ENCODE data around the gene RPTOR.
"Not testable (repeated sequence)": the region's sequence is repeated elsewhere in the genome, so short reads cannot be mapped to it uniquely, and the experiment has no call there.

Gene RPTOR

DNA sequence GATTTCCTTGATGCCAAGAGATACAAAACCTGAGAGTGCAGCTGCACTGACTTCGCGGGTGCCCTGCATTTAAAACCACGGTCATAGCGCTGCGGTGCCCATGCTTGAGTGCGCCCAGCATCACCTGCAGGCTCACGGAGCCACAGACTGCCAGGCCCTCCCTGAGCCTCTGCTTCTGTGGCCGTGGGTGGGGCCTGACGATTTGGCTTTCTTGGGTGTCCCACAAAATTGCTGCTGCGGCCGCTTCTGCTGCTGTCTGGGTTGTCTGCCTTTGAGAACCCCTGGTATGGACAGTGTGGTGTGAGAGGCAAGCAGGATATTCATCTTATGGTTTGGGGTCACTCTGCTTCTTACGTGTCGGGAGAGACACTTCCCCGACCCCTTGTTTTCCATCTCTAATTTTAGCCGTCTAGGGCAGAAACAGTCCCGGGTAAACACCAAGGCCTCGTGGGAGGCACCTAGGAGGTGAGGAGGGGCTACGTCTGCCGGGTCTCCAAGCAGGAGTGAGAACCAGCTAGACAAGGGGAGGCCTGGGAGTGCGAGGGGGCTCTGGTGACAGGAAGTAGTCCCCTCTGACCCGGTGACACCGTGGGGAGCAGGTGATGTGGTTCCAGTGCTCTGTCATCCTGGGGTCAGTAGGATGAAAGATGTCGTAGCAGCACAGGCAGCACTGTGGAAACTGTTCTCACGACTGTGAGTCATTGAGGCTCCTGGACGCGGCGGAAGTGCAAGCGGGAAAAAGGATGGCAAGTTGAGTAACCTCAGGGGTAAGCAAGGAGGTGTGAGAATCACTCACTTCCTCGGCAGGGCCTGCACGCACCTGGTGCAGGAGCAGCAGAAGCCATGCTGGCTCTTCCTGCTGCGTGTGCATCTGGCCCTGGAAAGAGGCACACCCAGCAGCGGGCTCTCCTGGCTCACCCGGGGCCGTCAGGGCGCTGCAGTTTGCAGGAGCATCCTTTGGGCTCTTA is 176.3 kb downstream of the RPTOR start:
- no peak for DNase-seq (ENCODE audit: low spot score)

DNA sequence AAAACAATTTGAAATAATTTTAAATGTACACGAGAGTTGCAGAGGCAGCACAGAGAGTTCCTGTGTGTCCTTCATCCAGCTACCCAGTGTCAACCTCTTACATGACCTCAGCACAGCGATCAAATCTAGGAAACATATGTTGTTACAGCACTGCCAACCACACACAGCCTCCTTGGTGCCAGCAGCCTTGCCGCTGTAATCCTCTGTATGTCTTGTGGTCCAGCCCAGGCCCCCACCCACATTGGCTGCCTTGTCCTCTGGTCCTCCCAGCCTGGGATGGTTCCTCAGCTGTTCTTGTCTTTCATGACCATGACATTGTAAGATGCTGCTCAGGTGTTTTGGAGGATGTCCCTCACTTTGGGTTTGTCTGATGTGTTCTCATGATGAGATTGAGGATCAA is 178.0 kb downstream of the RPTOR start:
- no peak for DNase-seq (ENCODE audit: low spot score)

DNA sequence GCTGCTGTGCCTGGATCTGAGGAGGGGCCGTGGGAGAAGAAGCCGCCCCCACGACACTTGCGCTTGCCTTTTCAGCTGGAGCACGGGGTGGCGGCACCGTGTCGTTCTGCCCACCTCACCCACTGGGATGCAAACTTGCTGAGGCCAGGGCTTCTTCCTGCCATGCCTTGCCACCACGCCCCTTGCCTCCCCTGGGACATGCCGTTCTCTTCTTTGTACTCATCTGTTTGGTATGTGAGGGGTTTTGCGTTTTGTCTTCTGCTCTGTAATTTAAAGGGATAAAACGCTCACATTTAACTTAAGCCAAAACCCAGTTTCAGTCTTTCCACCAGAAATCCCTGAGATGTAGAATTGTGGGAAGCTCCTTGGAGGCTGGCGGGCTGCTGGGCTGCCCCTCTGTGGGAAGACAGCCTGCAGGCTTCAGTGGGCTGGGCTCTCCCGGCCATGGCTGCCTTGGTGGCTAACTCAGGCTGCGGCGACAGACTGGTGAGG is 180.2 kb downstream of the RPTOR start:
- DNase-seq (ENCODE audit: low spot score): no peak

DNA sequence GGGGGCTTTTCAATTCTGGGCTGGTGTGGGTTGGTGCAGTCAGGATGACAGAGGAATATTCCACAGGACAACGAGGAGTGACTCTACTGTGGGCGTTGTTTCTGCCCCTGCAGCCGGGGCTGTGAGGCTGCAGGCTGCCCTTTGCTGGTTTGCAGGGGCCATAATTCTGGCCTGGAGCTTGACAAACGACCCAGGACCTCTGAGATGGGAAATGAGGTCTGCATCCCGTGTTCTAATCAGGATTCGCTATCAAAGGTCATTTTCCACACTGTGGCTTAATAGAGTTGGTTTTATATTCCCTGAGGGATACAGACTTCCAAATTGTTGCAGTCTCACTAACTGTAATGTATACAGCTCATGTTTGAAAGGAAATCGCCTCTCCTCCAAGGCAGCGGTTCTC is 180.9 kb downstream of the RPTOR start:
- no peak for DNase-seq (ENCODE audit: low spot score)

DNA sequence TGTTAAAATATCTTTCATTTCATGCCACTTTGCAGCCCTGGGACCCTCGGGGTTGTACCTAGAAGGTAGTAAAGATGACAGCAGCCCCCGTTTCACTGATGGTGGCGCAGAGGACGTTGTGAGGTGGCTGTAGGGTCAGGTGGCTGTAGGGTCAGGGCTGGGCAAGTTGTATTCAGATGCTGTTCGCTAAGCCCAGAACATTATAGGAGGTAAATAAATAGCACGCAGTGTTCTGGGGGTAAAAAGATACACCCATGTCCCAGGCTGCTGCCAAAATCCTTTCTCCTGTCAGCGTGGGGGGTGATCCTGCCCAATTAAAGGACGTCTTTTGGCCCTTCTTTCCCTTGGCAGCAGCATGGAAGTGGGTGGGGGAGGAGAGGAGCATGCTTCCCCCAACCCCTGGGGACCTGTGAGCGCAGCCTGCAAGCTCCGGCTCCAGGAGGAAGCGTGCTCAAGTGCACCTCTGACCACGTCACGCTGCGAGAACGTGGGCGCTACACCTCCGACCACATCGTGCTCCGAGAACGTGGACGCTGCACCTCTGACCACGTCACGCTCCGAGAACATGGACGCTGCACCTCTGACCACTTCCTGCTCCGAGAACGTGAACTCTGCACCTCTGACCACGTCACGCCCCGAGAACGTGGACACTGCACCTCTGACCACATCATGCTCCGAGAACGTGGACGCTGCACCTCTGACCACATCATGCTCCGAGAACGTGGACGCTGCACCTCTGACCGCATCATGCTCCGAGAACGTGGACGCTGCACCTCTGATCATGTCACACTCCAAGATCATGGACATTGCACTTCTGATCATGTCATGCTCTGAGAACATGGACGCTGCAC is 182.1 kb downstream of the RPTOR start:
- DNase-seq (ENCODE audit: low spot score): no peak

DNA sequence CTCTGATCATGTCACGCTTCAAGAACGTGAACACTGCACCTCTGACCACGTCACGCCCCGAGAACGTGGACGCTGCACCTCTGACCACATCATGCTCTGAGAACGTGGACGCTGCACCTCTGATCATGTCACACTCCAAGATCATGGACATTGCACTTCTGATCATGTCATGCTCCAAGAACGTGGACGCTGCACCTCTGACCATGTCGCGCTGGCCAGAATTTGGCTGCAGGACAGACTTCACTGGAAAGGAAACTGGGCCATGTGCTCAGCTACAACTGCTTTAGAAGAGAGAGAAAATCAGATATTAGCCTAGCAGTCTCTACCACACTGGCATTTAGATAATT is 182.7 kb downstream of the RPTOR start:
- DNase-seq (ENCODE audit: low spot score): no peak

DNA sequence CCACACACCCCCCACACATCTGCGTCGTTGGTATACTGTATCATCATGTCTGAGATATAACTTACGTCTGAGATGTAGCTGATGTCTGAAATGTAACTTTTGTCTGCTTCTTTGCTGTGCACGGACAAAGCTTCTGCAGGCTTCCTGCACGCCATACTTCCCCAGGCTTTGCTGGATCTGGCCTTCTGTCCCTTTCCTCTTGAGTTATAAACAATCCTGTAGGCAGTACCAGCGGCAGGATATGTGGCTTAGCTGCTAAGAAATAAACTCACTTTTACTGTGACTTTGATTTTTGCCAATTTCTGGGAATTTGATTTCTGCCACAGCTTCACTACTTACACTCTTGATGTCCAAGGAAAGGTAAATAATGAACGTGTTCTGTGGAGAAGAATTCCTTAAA is 184.4 kb downstream of the RPTOR start:
- DNase-seq (ENCODE audit: low spot score): no peak

DNA sequence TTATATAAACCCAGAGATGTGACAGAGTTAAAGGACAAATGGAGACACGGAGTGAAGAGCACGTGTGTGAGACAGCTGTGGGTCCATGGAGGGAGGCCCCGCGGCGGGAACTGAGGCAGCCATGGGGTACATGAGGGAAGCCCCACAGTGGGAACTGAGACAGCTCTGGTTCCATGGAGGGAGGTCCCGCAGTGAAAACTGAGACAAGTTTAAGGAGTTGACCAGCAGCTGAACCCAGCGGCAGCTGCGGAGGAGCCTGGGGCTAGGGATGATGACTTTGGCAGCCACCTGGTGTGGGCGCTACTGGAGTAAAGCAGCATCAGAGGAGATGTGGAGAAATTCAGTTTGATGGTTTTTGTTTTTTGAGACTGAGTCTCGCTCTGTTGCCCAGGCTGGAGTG is 185.1 kb downstream of the RPTOR start:
- no peak for DNase-seq (ENCODE audit: low spot score)

DNA sequence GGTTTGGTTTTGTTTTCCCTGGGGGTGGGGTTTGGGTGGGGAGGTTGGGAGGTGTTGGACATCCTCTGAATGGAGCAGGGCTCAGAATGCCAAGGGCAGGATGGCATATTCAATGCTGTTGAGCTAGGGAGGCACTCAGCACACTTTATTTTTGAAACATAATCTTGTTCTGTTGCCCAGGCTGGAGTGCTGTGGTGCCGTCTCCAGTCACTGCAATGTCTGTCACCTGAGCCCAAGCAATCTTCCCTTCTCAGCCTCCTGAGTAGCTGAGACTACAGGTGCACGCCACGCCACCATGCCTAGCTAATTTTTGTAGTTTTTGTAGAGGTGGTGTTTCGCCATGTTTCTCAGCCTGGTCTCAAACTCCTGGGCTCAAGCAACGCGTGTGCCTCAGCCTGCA is 186.1 kb downstream of the RPTOR start:
- no peak for DNase-seq (ENCODE audit: low spot score)

DNA sequence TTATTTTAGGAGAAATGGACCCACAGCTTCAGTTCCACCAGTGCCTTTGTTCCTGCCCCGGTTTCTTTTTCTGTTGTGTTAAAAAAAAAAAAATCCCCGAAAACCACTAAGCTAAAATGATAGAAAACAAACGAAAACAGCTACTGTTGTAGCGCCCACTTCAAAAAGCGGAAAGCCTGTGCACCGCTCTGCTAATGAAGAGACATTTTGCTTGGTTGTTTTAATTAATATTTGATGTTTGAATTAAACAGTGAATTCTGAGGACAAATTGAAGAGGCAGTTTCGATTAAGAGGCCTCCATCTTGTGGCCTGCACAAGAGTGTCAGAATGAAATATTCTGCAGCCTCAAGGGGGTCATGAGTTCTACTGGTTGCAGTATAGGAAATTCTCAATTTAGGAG is 186.7 kb downstream of the RPTOR start:
- DNase-seq (ENCODE audit: low spot score): no peak

DNA sequence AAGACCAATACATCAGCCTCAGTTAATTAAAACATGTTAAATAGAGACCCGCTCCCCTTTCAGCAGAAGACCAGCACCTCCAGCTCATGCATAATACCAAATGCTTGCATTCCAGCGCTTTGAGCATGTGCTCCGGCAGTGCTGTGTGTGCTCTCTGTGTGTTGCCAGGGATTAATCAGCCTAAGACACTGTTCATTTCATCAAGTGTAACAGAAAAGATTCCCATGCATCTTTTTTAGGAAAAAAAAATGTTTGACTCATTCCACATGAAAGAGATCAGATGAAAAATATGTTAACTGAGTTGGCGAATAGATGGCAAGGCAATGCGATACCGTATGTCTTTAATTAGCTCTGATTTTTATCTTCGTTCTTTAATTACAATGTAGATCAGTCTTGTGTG is 187.6 kb downstream of the RPTOR start:
- no peak for DNase-seq (ENCODE audit: low spot score)

DNA sequence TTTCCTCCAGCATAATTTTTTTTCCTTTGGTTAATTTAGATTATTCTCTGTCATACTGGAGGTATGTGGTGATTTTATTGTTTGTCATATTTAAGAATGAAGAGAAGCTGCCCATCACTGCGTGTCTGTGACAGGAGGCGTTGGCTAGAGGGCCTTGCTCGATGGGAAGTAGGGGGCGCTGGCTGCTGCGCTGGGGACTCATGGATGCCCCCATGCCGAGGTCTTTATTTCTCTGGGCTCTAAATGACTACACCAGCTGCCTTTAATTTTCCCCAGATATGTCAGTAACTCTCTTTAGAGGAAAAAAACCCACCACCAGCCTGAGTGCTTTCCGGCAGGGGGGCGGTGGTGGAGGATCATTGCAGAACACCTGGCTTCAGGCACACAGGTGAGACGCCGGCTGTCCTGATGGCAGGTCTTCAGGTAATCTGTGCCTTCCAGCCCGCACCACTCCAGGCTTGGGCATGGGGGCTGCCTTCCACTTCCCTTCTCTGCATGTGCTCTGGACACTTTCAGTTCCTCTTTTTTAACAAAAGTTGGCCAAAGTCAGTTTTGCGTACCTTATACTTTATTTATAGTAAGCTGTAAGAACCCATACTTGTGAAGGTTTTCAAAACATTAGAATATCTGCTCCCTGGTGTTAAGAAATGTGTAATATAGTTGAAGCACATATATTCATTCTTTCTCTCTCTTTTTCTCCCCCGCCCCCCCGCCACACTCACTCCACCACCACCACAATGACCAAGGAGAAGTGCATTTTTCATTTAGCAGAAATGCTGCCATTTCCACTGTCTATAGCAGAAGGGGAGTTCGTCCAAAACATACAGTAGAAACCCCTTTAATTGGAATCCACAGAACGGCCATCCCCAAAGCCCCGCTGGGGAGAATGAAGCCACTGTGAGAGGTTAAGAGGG is 192.7 kb downstream of the RPTOR start:
- DNase-seq (ENCODE audit: low spot score): no peak

DNA sequence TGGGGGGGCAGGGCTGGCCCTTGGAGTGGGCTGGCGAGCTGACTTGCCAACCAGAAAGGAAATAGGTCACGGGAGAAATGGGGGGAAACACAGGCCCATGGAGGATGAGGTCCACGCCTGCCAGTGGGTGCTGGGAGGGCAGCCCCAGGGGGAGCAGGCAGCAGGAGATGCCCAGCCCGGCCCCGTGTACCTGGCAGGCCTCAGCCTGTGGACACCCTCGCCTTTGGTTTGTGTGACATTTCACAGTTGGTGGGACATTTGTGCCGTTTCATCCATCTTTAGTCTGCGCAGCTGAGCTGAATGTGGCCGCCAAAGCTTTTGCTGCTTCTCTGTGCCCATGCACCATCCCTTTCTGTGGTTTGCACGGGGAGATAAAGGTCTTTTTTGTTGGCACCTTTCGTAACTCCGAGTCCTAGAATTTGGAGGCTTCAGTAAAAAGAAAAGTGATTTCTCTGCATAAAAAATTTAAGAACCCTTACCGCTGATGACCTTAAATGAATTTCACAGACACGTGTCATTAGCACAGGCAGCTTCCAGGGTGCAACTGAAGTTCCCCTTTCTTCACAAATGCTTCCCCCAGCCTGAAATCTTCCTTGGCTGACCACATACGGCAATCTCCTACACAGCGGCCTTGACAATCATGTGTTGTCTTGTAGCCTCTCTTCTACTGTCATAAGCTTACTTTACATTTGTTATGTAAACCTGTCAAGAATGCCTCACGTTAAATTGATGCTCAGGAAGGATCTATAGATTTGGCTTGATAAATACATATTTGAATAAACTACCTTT is 193.6 kb downstream of the RPTOR start:
- DNase-seq (ENCODE audit: low spot score): no peak

DNA sequence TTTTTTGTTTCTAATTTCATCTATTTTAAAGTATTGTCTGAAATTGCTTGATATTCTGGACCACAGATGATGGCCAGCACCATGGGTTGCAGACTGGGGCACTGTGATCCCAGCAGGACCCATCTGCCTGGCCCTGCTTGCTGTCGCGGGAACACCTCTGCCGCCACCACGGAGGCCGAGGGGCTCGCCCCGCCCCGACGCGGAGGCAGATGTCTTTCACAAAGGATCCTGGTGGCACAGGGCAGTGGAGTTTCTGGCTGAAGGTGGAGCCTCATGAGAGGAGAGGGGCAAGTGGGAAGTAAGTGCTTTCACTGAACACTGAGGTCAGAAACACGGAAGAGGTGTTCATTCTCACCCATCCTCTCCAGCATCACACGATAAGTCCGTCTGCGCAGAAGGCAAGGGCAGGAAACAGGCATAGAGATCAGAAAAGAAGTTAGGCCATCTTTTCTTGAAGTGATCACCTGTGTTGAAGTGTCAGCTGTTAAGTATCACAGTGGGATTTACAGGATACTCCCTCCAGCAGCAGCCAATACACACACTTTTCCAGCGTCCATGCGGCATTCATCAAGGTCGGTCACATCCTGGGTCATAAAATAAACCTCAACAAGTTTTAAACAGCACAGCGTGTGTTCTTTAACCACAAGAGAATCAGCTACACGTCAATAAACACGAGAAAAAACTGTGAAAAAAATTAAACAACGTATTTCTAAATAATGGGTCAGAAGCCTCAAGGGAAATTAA is 194.5 kb downstream of the RPTOR start:
- no peak for DNase-seq (ENCODE audit: low spot score)

DNA sequence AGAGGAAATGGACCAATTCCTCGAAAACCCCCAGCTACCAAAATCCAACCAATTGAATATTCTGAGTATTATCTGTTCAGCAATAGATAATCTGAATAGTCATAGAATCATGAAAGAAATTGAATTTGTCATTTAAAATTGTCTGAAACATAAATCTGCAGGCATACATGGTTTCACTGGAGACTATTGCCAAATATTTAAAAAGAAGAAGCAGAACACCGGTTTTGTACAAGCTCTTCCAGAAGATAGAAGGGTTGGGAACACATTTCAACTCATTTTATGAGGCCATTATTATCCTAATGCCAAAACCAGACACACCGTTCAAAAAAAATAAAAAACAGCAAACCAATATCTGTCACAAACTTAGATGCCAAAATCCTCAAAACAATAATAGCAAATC is 195.5 kb downstream of the RPTOR start:
- no peak for DNase-seq (ENCODE audit: low spot score)

DNA sequence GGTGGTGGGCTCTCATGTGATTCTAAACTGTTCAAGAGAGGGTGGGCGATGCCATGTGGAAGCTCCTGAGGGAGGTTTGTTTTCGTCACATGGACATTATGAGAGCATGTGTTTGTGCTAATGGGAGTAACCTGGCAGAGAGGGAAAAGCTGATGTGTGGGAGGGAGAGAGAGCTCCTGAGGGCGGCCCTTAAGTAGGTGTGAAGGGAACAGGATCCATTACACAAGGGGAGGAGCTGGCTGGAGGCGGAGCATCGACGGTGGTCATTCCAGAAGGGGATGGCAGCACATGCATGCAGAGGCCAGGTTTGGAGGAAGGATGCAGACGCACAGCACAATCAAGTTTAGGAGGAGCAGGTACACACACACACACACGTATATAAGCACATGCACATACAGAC is 197.5 kb downstream of the RPTOR start:
- peak; percentile 62 for DNase-seq (ENCODE audit: low spot score)

DNA sequence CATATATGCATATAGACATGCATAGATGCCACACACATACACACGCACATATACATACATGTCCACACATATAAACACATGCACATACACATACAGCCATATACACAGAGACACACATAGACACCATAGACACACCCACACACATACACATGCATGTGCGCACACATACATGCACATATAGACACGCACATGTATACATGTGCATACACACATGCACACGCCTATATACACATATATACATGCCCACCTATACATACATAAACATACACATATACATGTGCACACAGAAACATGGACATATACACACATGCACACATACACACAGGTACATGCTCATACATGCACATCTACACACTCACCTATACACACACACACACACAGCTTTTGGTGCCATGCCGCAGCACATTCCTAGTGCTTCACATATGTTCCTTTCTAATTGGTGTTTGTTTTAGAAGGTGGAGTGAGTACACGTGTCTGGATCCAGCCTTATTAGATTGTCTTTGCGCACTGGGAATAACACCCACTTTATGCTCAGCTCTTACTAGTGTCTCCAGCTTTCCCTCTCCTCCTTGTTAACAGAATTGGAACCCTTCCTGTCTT is 198.0 kb downstream of the RPTOR start:
- DNase-seq (ENCODE audit: low spot score): no peak

DNA sequence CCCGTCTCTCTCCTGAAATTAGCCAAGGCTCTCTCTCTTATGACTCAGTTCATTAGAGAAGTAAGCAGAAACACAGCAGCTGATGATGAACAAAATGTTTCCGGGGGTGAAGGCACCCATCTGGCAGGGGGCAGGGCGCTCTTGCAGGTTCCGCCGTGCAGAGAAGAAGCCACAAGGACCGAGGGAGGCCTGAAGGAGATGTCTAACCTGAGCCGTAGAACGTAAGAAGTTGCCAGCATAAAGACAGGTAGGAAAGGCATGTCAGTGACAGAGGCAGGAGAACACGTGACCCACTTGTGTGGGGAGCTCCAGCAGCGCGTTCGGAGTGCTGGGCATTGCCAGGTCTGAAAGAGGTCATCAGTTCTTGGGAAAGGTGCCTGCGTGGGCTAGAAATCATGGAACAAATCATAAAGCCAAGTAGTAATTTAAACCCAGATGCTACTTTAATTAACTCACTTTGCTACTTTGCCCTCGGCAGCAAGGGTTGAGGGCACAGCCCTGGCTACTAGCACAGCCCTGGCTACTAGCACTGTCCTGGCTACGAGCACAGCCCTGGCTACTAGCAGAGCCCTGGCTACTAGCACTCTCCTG is 198.6 kb downstream of the RPTOR start:
- DNase-seq (ENCODE audit: low spot score): no peak

DNA sequence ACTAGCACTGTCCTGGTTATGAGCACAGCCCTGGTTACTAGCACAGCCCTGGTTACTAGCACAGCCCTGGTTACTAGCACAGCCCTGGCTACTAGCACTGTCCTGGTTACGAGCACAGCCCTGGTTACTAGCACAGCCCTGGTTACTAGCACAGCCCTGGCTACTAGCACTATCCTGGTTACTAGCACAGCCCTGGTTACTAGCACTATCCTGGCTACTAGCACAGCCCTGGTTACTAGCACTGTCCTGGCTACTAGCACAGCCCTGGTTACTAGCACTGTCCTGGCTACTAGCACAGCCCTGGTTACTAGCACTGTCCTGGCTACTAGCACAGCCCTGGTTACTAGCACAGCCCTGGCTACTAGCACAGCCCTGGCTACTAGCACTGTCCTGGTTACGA is 199.3 kb downstream of the RPTOR start:
- DNase-seq (ENCODE audit: low spot score): not testable (repeated sequence)

DNA sequence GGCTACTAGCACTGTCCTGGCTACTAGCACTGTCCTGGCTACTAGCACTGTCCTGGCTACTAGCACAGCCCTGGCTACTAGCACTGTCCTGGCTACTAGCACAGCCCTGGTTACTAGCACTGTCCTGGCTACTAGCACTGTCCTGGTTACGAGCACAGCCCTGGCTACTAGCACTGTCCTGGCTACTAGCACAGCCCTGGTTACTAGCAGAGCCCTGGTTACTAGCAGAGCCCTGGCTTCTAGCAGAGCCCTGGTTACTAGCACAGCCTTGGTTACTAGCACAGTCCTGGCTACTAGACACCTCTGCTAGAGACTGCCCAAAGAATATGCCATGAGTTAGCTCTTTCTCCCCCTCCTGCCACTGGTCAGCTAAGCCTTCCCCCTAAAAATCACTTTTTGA is 200.1 kb downstream of the RPTOR start:
- DNase-seq (ENCODE audit: low spot score): not testable (repeated sequence)
